ENCODE measurements around the gene DUS1L. TPM values are rescaled to one million over a fixed set of nuclear protein-coding genes. Genes with fewer than 3 reads are reported as not detected.

DUS1L gene
- total RNA-seq, 1 experiment from 2014 or later: 176 TPM

GRCh38 chr17:82023447-82024241 is 42.0 kb downstream of the DUS1L start:
- CTCF ChIA-PET: interaction anchor here (0.6 to 5.3 kb wide), 13 partner anchors 7 to 289 kb away, joined by 3 to 151 read pairs (median 7); partner anchors contain the start of genes ARHGDIA, DCXR, NOTUM and PCYT2
- POLR2A ChIA-PET: interaction anchor here (0.6 to 1.9 kb wide), 14 partner anchors 8 to 358 kb away, joined by 3 to 6 read pairs (median 4); partner anchors contain the start of genes DCXR, MAFG and RAC3

GRCh38 chr17:82022981-82023446 is 42.6 kb downstream of the DUS1L start, which contains the start of gene LRRC45:
TSS of gene LRRC45 (plus strand) at chr17:82023305. CDS start at chr17:82023644, 339 bp downstream.
- POLR2A ChIA-PET: interaction anchor here (0.6 to 1.9 kb wide), 16 partner anchors 8 to 473 kb away, joined by 3 to 6 read pairs (median 4); partner anchors contain the start of genes DCXR, MAFG and RAC3
- no peaks in the 10 kb centered on the region for H3K9me3 ChIP-seq (ENCODE audit: control insufficient read depth in 1 of 2, insufficient read depth in 1 of 2, low read depth in 1 of 2, low read length in 2 of 2)
- H3K4me3 ChIP-seq (replicated peaks in 1 of 2; ENCODE audit: low read depth in 1 of 2, low read length in 2 of 2): peak within 1 kb of the TSS; percentile 89 to 100
- peaks cover 4% of the 10 kb centered on the region; the same call in 1 of the 2 replicates for H4K20me1 ChIP-seq (ENCODE audit: insufficient read depth)
- DNase-seq (ENCODE audit: low read depth, low spot score): peak; percentile 100
- RAD21 ChIA-PET (ENCODE audit: low non-redundant PET in 1 of 2, low total read pairs in 2 of 2, uncharacterized antibody in 2 of 2, unreplicated experiment in 2 of 2): interaction anchor here (0.6 to 5.3 kb wide), 8 partner anchors 15 to 288 kb away, joined by 3 to 50 read pairs (median 8); partner anchors contain the start of genes NOTUM (in 2 of the 2) and DCXR (in 1 of the 2)
- no TSS peak for BruUV-seq (replicated peaks)
- CTCF ChIA-PET: interaction anchor here (0.6 to 5.3 kb wide), 20 partner anchors 7 to 347 kb away, joined by 3 to 151 read pairs (median 5); partner anchors contain the start of genes ARHGDIA, DCXR, MAFG and NOTUM
- ATAC-seq: peak; percentile 87
- peak within 1 kb of the TSS; percentile 96 for H3K27ac ChIP-seq (ENCODE audit: low read depth, low read length)
- peaks cover 29 to 47% of the 10 kb centered on the region in 2 experiments for H3K4me1 ChIP-seq (ENCODE audit: control insufficient read depth in 1 of 2, insufficient read depth in 2 of 2, low read length in 2 of 2)
- peaks cover 46% of the 10 kb centered on the region for H3K79me2 ChIP-seq (ENCODE audit: insufficient read depth, low read length)
- peak within 1 kb of the TSS; percentile 98 for H3K9ac ChIP-seq (ENCODE audit: low read length)
- no peak within 1 kb of the TSS for H2AFZ ChIP-seq (ENCODE audit: low read depth, low read length, poor library complexity, severe bottlenecking)
- H3K9me2 ChIP-seq (ENCODE audit: insufficient read depth): no peaks in the 10 kb centered on the region
- no peaks in the 10 kb centered on the region for H3K27me3 ChIP-seq (ENCODE audit: insufficient read depth, low read length)
- TF ChIP-seq TCF7L2 (IDR thresholded peaks at IDR 0.05; ENCODE audit: borderline replicate concordance, extremely low read depth, insufficient read depth, insufficient read length) (peak; percentile 22), SP1 (IDR thresholded peaks at IDR 0.05; ENCODE audit: low read depth) (peak; percentile 99), MAX (IDR thresholded peaks at IDR 0.05) (peak; percentile 34; the same call in 1 of the 2 replicates), POLR2AphosphoS5 (IDR thresholded peaks at IDR 0.05; ENCODE audit: low read depth, low read length) (no peak)
- intact Hi-C loops (cut with micrococcal nuclease): loop anchor here (1.0 to 5.0 kb wide), 3 partner anchors 8 to 729 kb away; partner anchors contain the start of genes PCYT2, RAC3 and TBCD
- peaks cover 0 to 9% of the 10 kb centered on the region in 2 experiments; a peak in 1 of 4 replicates for H3K36me3 ChIP-seq (ENCODE audit: control insufficient read depth in 1 of 2, insufficient read depth in 2 of 2, low read length in 2 of 2)
- H3K4me2 ChIP-seq (ENCODE audit: low read length): peak within 1 kb of the TSS; percentile 99

More at GRCh38 chr17:82023447-82024241, 42.0 kb downstream of the DUS1L start:
- DNase-seq (ENCODE audit: low read depth, low spot score) (no peak), ATAC-seq (peak; percentile 2)
- peaks cover 0 to 3% of the 10 kb centered on the region in 2 experiments; a peak in 1 of 4 replicates for H3K36me3 ChIP-seq (ENCODE audit: control insufficient read depth in 1 of 2, insufficient read depth in 2 of 2, low read length in 2 of 2)
- intact Hi-C loops (cut with micrococcal nuclease): loop anchor here (1.0 to 5.0 kb wide), 3 partner anchors 8 to 729 kb away; partner anchors contain the start of genes PCYT2, RAC3 and TBCD
- H3K79me2 ChIP-seq (ENCODE audit: insufficient read depth, low read length): peaks cover 46% of the 10 kb centered on the region
- peak overlapping the region; percentile 89 to 97 for H3K4me3 ChIP-seq (replicated peaks in 1 of 2; ENCODE audit: low read depth in 1 of 2, low read length in 2 of 2)
- H3K4me2 ChIP-seq (ENCODE audit: low read length): peak overlapping the region; percentile 99
- H3K4me1 ChIP-seq (ENCODE audit: control insufficient read depth in 1 of 2, insufficient read depth in 2 of 2, low read length in 2 of 2): peaks cover 25 to 42% of the 10 kb centered on the region in 2 experiments
- H3K9ac ChIP-seq (ENCODE audit: low read length): peak overlapping the region; percentile 90
- H2AFZ ChIP-seq (ENCODE audit: low read depth, low read length, poor library complexity, severe bottlenecking): no peak overlapping the region
- RAD21 ChIA-PET (ENCODE audit: low non-redundant PET in 1 of 2, low total read pairs in 2 of 2, uncharacterized antibody in 2 of 2, unreplicated experiment in 2 of 2): interaction anchor here (0.5 to 5.3 kb wide), 8 partner anchors 14 to 131 kb away, joined by 3 to 50 read pairs (median 8); partner anchors contain the start of genes NOTUM (in 2 of the 2) and DCXR (in 1 of the 2)
- H3K9me3 ChIP-seq (ENCODE audit: control insufficient read depth in 1 of 2, insufficient read depth in 1 of 2, low read depth in 1 of 2, low read length in 2 of 2): no peaks in the 10 kb centered on the region
- peak overlapping the region; percentile 87 for H3K27ac ChIP-seq (ENCODE audit: low read depth, low read length)
- no TSS peak for BruUV-seq (replicated peaks)
- TF ChIP-seq EZH2 (IDR thresholded peaks at IDR 0.05) (no peak), ZFX (IDR thresholded peaks at IDR 0.05) (peak; percentile 86; the same call in 1 of the 2 replicates)
- no peaks in the 10 kb centered on the region for H3K9me2 ChIP-seq (ENCODE audit: insufficient read depth)
- H3K27me3 ChIP-seq (ENCODE audit: insufficient read depth, low read length): no peaks in the 10 kb centered on the region
- H4K20me1 ChIP-seq (ENCODE audit: insufficient read depth): peaks cover 4% of the 10 kb centered on the region; the same call in 1 of the 2 replicates
